ENCODE data around the gene ALKAL2. TPM values are rescaled to one million over a fixed set of nuclear protein-coding genes. Genes with fewer than 3 reads are reported as not detected.

The ALKAL2 gene
- total and polyA plus RNA-seq, 8 donors, result 21.2 to 93.6 (median 38.1) TPM

DNA sequence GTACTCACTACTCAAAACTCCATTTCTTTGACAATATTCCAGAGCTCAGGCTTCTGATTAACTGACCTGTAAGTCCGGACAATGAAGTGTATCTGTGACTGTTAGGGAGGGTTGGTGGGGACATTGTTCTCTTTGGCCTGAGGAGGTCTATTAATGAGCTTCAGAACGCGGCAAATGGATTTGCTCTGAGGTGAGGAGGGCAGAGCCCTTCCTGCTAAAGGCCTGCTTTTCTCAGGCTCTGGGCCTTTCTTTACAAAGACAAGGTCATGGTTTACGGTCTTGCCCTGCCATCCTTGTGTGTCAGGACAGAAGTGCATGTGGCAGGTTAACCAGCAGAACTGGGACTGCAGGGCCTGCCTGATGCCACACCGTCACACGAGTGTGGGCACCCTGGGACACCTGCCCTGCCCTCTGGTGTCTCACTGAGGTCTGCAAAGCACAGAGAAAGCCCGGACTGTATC, 7.2 kb downstream of the ALKAL2 start:
- no peaks in the 10 kb centered on the region for H3K9me3 ChIP-seq
- intact Hi-C loops (cut with DNase I), result no loop called here
- peak overlapping the region; percentile 9 to 63 (median 50) for H3K27ac ChIP-seq
- H3K36me3 ChIP-seq, result peaks cover 0 to 31% (median 29%) of the 10 kb centered on the region in 3 donors
- H3K27me3 ChIP-seq, result no peaks in the 10 kb centered on the region
- peaks cover 25 to 45% (median 31%) of the 10 kb centered on the region in 3 donors for H3K4me1 ChIP-seq
- FAIRE-seq (no peak), DNase-seq (peak in 3 of 6 donors; percentile 33 to 64 (median 50)), ATAC-seq (peak; percentile 67 to 88 (median 84))
- 17 to 21% methylated on average over 7 of the region's 7 CpGs for WGBS, 2 donors
- TF ChIP-seq, protein P1, sequence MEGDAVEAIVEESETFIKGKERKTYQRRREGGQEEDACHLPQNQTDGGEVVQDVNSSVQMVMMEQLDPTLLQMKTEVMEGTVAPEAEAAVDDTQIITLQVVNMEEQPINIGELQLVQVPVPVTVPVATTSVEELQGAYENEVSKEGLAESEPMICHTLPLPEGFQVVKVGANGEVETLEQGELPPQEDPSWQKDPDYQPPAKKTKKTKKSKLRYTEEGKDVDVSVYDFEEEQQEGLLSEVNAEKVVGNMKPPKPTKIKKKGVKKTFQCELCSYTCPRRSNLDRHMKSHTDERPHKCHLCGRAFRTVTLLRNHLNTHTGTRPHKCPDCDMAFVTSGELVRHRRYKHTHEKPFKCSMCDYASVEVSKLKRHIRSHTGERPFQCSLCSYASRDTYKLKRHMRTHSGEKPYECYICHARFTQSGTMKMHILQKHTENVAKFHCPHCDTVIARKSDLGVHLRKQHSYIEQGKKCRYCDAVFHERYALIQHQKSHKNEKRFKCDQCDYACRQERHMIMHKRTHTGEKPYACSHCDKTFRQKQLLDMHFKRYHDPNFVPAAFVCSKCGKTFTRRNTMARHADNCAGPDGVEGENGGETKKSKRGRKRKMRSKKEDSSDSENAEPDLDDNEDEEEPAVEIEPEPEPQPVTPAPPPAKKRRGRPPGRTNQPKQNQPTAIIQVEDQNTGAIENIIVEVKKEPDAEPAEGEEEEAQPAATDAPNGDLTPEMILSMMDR (IDR thresholded peaks at IDR 0.05), result no peak
- no peak overlapping the region for H3K4me3 ChIP-seq

- TF ChIP-seq, protein P1 (IDR thresholded peaks at IDR 0.05), result no peak
- intact Hi-C loops (cut with DNase I), result no loop called here
- FAIRE-seq (no peak), ATAC-seq (peak in 2 of 4 donors; percentile 31 to 71), DNase-seq (no peak)
- no peak overlapping the region for H3K4me3 ChIP-seq
- H3K36me3 ChIP-seq, result peaks cover 0 to 31% (median 29%) of the 10 kb centered on the region in 3 donors
- peaks cover 26 to 45% (median 31%) of the 10 kb centered on the region in 3 donors for H3K4me1 ChIP-seq
- peak overlapping the region in 3 of 4 donors; percentile 25 to 63 (median 37) for H3K27ac ChIP-seq
- H3K27me3 ChIP-seq, result no peaks in the 10 kb centered on the region
- WGBS, 2 donors, result 18 to 19% methylated on average over 4 of the region's 4 CpGs
- H3K9me3 ChIP-seq, result no peaks in the 10 kb centered on the region
Measured at GRCh38 chr2:279956-280649, 7.8 kb downstream of the ALKAL2 start.

DNA sequence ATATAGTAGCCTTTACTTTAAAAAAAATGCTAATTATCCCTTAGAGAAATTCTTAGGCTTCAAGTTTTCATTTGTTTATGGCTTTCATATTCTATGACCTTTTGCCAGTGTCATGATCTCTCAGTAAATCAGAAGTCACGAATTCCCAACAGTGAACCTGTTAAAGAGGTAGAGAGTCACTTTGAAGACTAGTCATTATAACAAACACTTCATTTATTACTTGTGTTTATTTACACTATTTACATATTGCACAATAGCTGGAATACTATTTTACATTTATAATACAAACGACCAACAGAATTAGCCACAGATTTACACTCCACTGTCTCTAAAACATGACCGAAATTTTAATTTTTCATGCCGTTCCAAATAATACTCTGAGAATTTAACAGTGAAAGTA, 8.5 kb downstream of the ALKAL2 start:
- intact Hi-C loops (cut with DNase I), result no loop called here
- no peak for ATAC-seq
- 53 to 56% methylated on average over 4 of the region's 4 CpGs for WGBS, 2 donors
- H3K36me3 ChIP-seq, result peaks cover 0 to 31% (median 29%) of the 10 kb centered on the region in 3 donors
- H3K27me3 ChIP-seq, result no peaks in the 10 kb centered on the region
- DNase-seq, result no peak
- H3K4me1 ChIP-seq, result peaks cover 26 to 45% (median 31%) of the 10 kb centered on the region in 3 donors
- H3K27ac ChIP-seq, result peak overlapping the region in 2 of 4 donors; percentile 15 to 63
- no peak for FAIRE-seq
- no peak overlapping the region for H3K4me3 ChIP-seq
- TF ChIP-seq, protein P1 (IDR thresholded peaks at IDR 0.05), result no peak
- H3K9me3 ChIP-seq, result no peaks in the 10 kb centered on the region

DNA sequence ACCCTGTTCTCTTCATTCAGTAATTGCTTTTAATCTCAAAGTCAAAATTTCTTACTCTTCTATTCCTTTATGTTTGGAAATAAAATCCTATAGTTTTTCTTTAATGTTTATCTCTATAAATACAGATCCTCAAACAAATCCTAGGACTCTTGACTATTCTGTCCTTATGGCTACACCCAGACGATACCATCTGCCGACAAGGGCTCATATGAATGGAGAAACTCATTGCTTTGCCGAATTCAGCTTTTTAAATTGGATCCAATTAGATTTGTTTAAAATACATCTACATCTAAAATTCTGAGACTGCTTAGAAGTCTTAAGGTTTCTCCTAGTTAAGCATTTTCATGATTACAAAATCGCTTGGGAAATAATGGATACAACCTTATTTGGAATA, 9.0 kb downstream of the ALKAL2 start:
- intact Hi-C loops (cut with DNase I), result no loop called here
- 88 to 89% methylated on average over 4 of the region's 4 CpGs for WGBS, 2 donors
- peaks cover 0 to 31% (median 29%) of the 10 kb centered on the region in 3 donors for H3K36me3 ChIP-seq
- FAIRE-seq (no peak), DNase-seq (no peak), ATAC-seq (no peak)
- H3K4me1 ChIP-seq, result peaks cover 26 to 45% (median 31%) of the 10 kb centered on the region in 3 donors
- no peaks in the 10 kb centered on the region for H3K9me3 ChIP-seq
- TF ChIP-seq, protein P1 (IDR thresholded peaks at IDR 0.05), result no peak
- H3K4me3 ChIP-seq, result no peak overlapping the region
- peak overlapping the region in 2 of 4 donors; percentile 15 to 35 for H3K27ac ChIP-seq
- no peaks in the 10 kb centered on the region for H3K27me3 ChIP-seq

Data from pancreas (tissue), 10 donors.